H9 (cell line): ENCODE measurements around the gene BTRC. TPM values are rescaled to one million over a fixed set of nuclear protein-coding genes. Genes with fewer than 3 reads are reported as not detected.

Experiments used
- DNase-seq: peaks from one replicate; pipeline ENCODE4 v3.0.0-alpha.2; 2017
- H2AFZ ChIP-seq: one replicate; pipeline ENCODE4 v1.6.1; 2013; ENCODE audit warnings: mild to moderate bottlenecking, low read length, control low read depth, moderate library complexity
- H2AK5ac ChIP-seq: 2 replicates; pipeline ENCODE4 v1.6.1; 2013; ENCODE audit warnings: low read length, control low read depth, mixed read lengths; ENCODE audit not compliant: insufficient read length
- H2BK120ac ChIP-seq: one replicate; pipeline ENCODE4 v1.6.1; 2013; ENCODE audit warnings: low read depth, mild to moderate bottlenecking, low read length, control low read depth, inconsistent platforms; ENCODE audit not compliant: poor library complexity, severe bottlenecking
- H2BK12ac ChIP-seq: 2 replicates; pipeline ENCODE4 v1.6.1; 2013; ENCODE audit warnings: low read length, control low read depth, mixed read lengths, low read depth; ENCODE audit not compliant: insufficient read length
- H2BK15ac ChIP-seq: 2 replicates; pipeline ENCODE4 v1.6.1; 2013; ENCODE audit warnings: low read depth, low read length, control low read depth
- H2BK20ac ChIP-seq: one replicate; pipeline ENCODE4 v1.6.1; 2013; ENCODE audit warnings: low read depth, mild to moderate bottlenecking, low read length, control low read depth, inconsistent platforms; ENCODE audit not compliant: poor library complexity, severe bottlenecking
- H2BK5ac ChIP-seq: 2 replicates; pipeline ENCODE4 v1.6.1; 2013; ENCODE audit warnings: low read length, control low read depth, mixed read lengths; ENCODE audit not compliant: insufficient read length
- H3K14ac ChIP-seq: 2 replicates; pipeline ENCODE4 v1.6.1; 2013; ENCODE audit warnings: low read length, control low read depth; ENCODE audit not compliant: insufficient read depth
- H3K18ac ChIP-seq: 2 replicates; pipeline ENCODE4 v1.6.1; 2013; ENCODE audit warnings: low read depth, mild to moderate bottlenecking, mixed read lengths, low read length, control low read depth; ENCODE audit not compliant: insufficient read length
- H3K23ac ChIP-seq: 2 replicates; pipeline ENCODE4 v1.6.1; 2013; ENCODE audit warnings: low read length, control low read depth, mixed read lengths, low read depth; ENCODE audit not compliant: insufficient read length
- H3K23me2 ChIP-seq: 2 replicates; pipeline ENCODE4 v1.6.1; 2013; ENCODE audit warnings: low read depth, mild to moderate bottlenecking, mixed read lengths, low read length, control low read depth; ENCODE audit not compliant: insufficient read length, poor library complexity, severe bottlenecking
- H3K27ac ChIP-seq: 2 replicates; pipeline ENCODE4 v1.5.1; 2013; ENCODE audit warnings: low read length, control low read depth, mixed read lengths, low read depth; ENCODE audit not compliant: insufficient read length
- H3K27me3 ChIP-seq: 2 replicates; pipeline ENCODE4 v1.6.1; 2013; ENCODE audit warnings: low read length, control low read depth, inconsistent platforms; ENCODE audit not compliant: insufficient read depth
- H3K4ac ChIP-seq: 2 replicates; pipeline ENCODE4 v1.6.1; 2013; ENCODE audit warnings: low read depth, mild to moderate bottlenecking, control low read depth, inconsistent platforms, low read length, moderate library complexity
- H3K4me1 ChIP-seq: 2 replicates; pipeline ENCODE4 v1.6.1; 2013; ENCODE audit warnings: low read length, control low read depth, inconsistent platforms; ENCODE audit not compliant: insufficient read depth
- H3K4me2 ChIP-seq: 2 replicates; pipeline ENCODE4 v1.6.1; 2013; ENCODE audit warnings: low read length, control low read depth, mixed read lengths; ENCODE audit not compliant: insufficient read length, insufficient read depth
- H3K56ac ChIP-seq: 2 replicates; pipeline ENCODE4 v1.6.1; 2013; ENCODE audit warnings: low read depth, mild to moderate bottlenecking, mixed read lengths, low read length, control low read depth; ENCODE audit not compliant: insufficient read length
- H3K79me1 ChIP-seq: 2 replicates; pipeline ENCODE4 v1.6.1; 2013; ENCODE audit warnings: low read depth, mild to moderate bottlenecking, moderate library complexity, low read length, control low read depth, inconsistent platforms; ENCODE audit not compliant: insufficient read depth, poor library complexity, severe bottlenecking
- H3K79me2 ChIP-seq: 2 replicates; pipeline ENCODE4 v1.6.1; 2013; ENCODE audit warnings: low read length, control low read depth, inconsistent platforms; ENCODE audit not compliant: insufficient read depth
- H3K9ac ChIP-seq: 2 replicates; pipeline ENCODE4 v1.6.1; 2013; ENCODE audit warnings: low read length, control low read depth, mixed read lengths; ENCODE audit not compliant: insufficient read length; ENCODE audit errors: extremely low read depth
- H3K9me3 ChIP-seq: one replicate; pipeline ENCODE4 v1.6.1; 2013; ENCODE audit warnings: low read depth, low read length, inconsistent platforms; ENCODE audit not compliant: control insufficient read depth
- H3T11ph ChIP-seq: one replicate; pipeline ENCODE4 v1.6.1; 2013; ENCODE audit warnings: mild to moderate bottlenecking, low read length, control low read depth, inconsistent platforms
- H4K20me1 ChIP-seq: one replicate; pipeline ENCODE4 v1.6.1; 2013; ENCODE audit not compliant: control insufficient read depth, insufficient read length, insufficient read depth
- H4K5ac ChIP-seq: 2 replicates; pipeline ENCODE4 v1.6.1; 2013; ENCODE audit warnings: low read depth, mild to moderate bottlenecking, mixed read lengths, low read length, control low read depth; ENCODE audit not compliant: insufficient read length
- H4K8ac ChIP-seq: replicated peaks from 2 replicates; pipeline ENCODE4 v1.6.1; 2013; ENCODE audit warnings: low read length, control low read depth, mixed read lengths, low read depth; ENCODE audit not compliant: insufficient read length
- H4K91ac ChIP-seq: 2 replicates; pipeline ENCODE4 v1.6.1; 2013; ENCODE audit warnings: low read depth, mild to moderate bottlenecking, moderate library complexity, mixed read lengths, low read length, control low read depth; ENCODE audit not compliant: insufficient read length
- H3K27ac Mint-ChIP-seq, 3 experiments: 2 replicates in 2 of 3; 3 replicates in 1 of 3; pipeline ENCODE4 v1.8.0; 2020 to 2021; ENCODE audit warnings: mixed read lengths in 3 of 3, mild to moderate bottlenecking in 1 of 3, moderate library complexity in 1 of 3
- H3K27me3 Mint-ChIP-seq: 2 replicates; pipeline ENCODE4 v1.8.0; 2021; ENCODE audit warnings: low read depth, mild to moderate bottlenecking, moderate library complexity, mixed read lengths
- H3K36me3 Mint-ChIP-seq, 3 experiments: 2 replicates in 2 of 3; 3 replicates in 1 of 3; pipeline ENCODE4 v1.8.0; 2020 to 2021; ENCODE audit warnings: low read depth in 3 of 3, mixed read lengths in 3 of 3; ENCODE audit not compliant: insufficient read depth in 1 of 3
- H3K4me1 Mint-ChIP-seq, 2 experiments: 2 replicates each; pipeline ENCODE4 v1.8.0; 2020; ENCODE audit warnings: mixed read lengths in 2 of 2
- H3K4me3 Mint-ChIP-seq, 2 experiments: 2 replicates in 1 of 2; 3 replicates in 1 of 2; pipeline ENCODE4 v1.8.0; 2020 to 2021; ENCODE audit warnings: mild to moderate bottlenecking in 2 of 2, mixed read lengths in 2 of 2, moderate library complexity in 1 of 2
- H3K9me3 Mint-ChIP-seq, 2 experiments: 2 replicates in 1 of 2; 3 replicates in 1 of 2; pipeline ENCODE4 v1.8.0; 2020; ENCODE audit warnings: mild to moderate bottlenecking in 2 of 2, mixed read lengths in 2 of 2, moderate library complexity in 1 of 2
- CTCF ChIP-seq: fragments of 200-600 bp; sonication (generic); conservative IDR thresholded peaks from 3 replicates; pipeline ENCODE4 v1.8.0; 2021; ENCODE audit warnings: antibody characterized with exemption, mild to moderate bottlenecking
- WGBS: extraction: QIAGEN DNeasy Blood & Tissue Kit; methylation state at CpG from one replicate; pipeline ENCODE4 v1.1.7; 2013; ENCODE audit warnings: missing lambda C conversion rate, low lambda C conversion rate, mixed read lengths; ENCODE audit not compliant: insufficient read length; ENCODE audit errors: extremely low coverage; 5-methylcytosine and 5-hydroxymethylcytosine counted together
- total RNA-seq: library from RNA; stranded (reverse); gene quantifications from 2 replicates; pipeline ENCODE4 v1.2.1, GENCODE V29; 2021

BTRC gene
- total RNA-seq, 1 experiment from 2014 or later, result 24.2 TPM

- Histone ChIP-seq H3K27me3 (no peaks in the 10 kb centered on the region; the same call in 1 of the 2 replicates), H3K4me2 (no peak overlapping the region), H2BK20ac (no peak overlapping the region), H2BK5ac (no peak overlapping the region), H3K79me2 (no peaks in the 10 kb centered on the region), H2BK120ac (no peak overlapping the region), H2BK15ac (no peak overlapping the region), H3K23me2 (no peaks in the 10 kb centered on the region), H3K56ac (no peak overlapping the region), H3K23ac (no peak overlapping the region), H3K4me1 (no peaks in the 10 kb centered on the region), H2AK5ac (no peak overlapping the region), H3K9me3 (no peaks in the 10 kb centered on the region), H3T11ph (no peak overlapping the region), H4K91ac (no peak overlapping the region), H3K14ac (no peak overlapping the region; the same call in 1 of the 2 replicates), H3K18ac (no peak overlapping the region), H3K9ac (no peak overlapping the region), H2AFZ (no peak overlapping the region), H4K5ac (no peak overlapping the region), H3K27ac (no peak overlapping the region), H2BK12ac (no peak overlapping the region), H4K8ac (no peak overlapping the region), H3K79me1 (no peaks in the 10 kb centered on the region), H3K4ac (no peak overlapping the region), H4K20me1 (no peaks in the 10 kb centered on the region)
- peaks cover 3 to 11% of the 10 kb centered on the region in 2 experiments; a peak in 3 of 4 replicates for H3K4me1 Mint-ChIP-seq
- no peak overlapping the region for H3K4me3 Mint-ChIP-seq
- DNase-seq, result peak; percentile 25
- no peak for TF ChIP-seq CTCF
- no peaks in the 10 kb centered on the region for H3K36me3 Mint-ChIP-seq
- no peak overlapping the region for H3K27ac Mint-ChIP-seq
- H3K27me3 Mint-ChIP-seq, result peaks cover 28% of the 10 kb centered on the region
- WGBS, result no CpG with 5 or more reads among the region's 2 CpGs
- H3K9me3 Mint-ChIP-seq, result no peaks in the 10 kb centered on the region; a peak in 1 of 5 replicates
Measured at GRCh38 chr10:101560298-101561067, 206.5 kb downstream of the BTRC start.
